Lung (tissue), 12 donors: ENCODE data around the gene INAFM1. TPM values are rescaled to one million over a fixed set of nuclear protein-coding genes. Genes with fewer than 3 reads are reported as not detected.

Experiments used
- ATAC-seq: fragments of 200-7000 bp; cut with Tn5 transposase; one replicate; pipeline ENCODE4 v1.9.1; 2020; ENCODE audit warnings: moderate number of reproducible peaks; ENCODE audit not compliant: insufficient read depth, low FRiP score
- DNase-seq, 3 donors: peaks; one replicate each; pipeline ENCODE4 v3.0.0-alpha.2; 2013 to 2017
- H3K27ac ChIP-seq, 2 donors: one replicate each; pipeline ENCODE4 v1.5.1; 2013; ENCODE audit warnings: mild to moderate bottlenecking in 2 of 2, moderate library complexity in 2 of 2, control low read depth in 1 of 2, inconsistent platforms in 1 of 2, low read depth in 1 of 2, low read length in 1 of 2
- H3K27me3 ChIP-seq, 3 donors: one replicate each; pipeline ENCODE4 v1.5.1; 2013; ENCODE audit warnings: low read length in 2 of 3; ENCODE audit not compliant: control insufficient read depth in 3 of 3, insufficient read depth in 3 of 3
- H3K36me3 ChIP-seq, 4 donors: one replicate each; pipeline ENCODE4 v1.5.1; 2013; ENCODE audit warnings: low read length in 4 of 4, mild to moderate bottlenecking in 1 of 4, moderate library complexity in 1 of 4; ENCODE audit not compliant: control insufficient read depth in 4 of 4, insufficient read depth in 4 of 4
- H3K4me1 ChIP-seq, 5 donors: one replicate each; pipeline ENCODE4 v1.5.1; 2013; ENCODE audit warnings: low read length in 5 of 5, mild to moderate bottlenecking in 2 of 5, moderate library complexity in 1 of 5; ENCODE audit not compliant: control insufficient read depth in 5 of 5, insufficient read depth in 5 of 5
- H3K4me3 ChIP-seq: one replicate; pipeline ENCODE4 v1.5.1; 2013; ENCODE audit warnings: mild to moderate bottlenecking, control low read depth, moderate library complexity
- H3K9ac ChIP-seq, 2 donors: one replicate each; pipeline ENCODE4 v1.5.1; 2013; ENCODE audit warnings: low read length in 2 of 2, control low read depth in 1 of 2; ENCODE audit not compliant: insufficient read depth in 1 of 2
- H3K9me3 ChIP-seq, 4 donors: one replicate each; pipeline ENCODE4 v1.5.1; 2013; ENCODE audit warnings: low read length in 3 of 4, mild to moderate bottlenecking in 1 of 4, moderate library complexity in 1 of 4; ENCODE audit not compliant: control insufficient read depth in 4 of 4, insufficient read depth in 3 of 4
- WGBS, 2 donors: extraction: QIAGEN DNeasy Blood & Tissue Kit; methylation state at CpG; one replicate each; pipeline ENCODE4 v1.1.7; 2013; 5-methylcytosine and 5-hydroxymethylcytosine counted together
- polyA plus RNA-seq, 2 donors: library from polyadenylated mRNA; stranded (reverse); fragments of 200-250 nt; gene quantifications; one replicate each; pipeline ENCODE4 v1.2.1, GENCODE V29; 2013
- total RNA-seq, 2 donors: library from RNA; depleted of rRNA in 1 of 2; stranded (reverse); fragments of >200 nt in 1 of 2; gene quantifications; one replicate each; pipeline ENCODE4 v1.2.1, GENCODE V29; 2014 to 2021
- TF ChIP-seq, protein P1 (sequence below): IDR thresholded peaks from 2 replicates; pipeline ENCODE4 v1.5.1; 2012; ENCODE audit warnings: mild to moderate bottlenecking; ENCODE audit errors: control extremely low read depth, extremely low read depth
- donor health status: control.
- donor health status: control.
- donor health status: Bipolar disorder and iron deficiency.
- donor health status: healthy.
- donor health status: DM: yes; HTN: yes; CAD: no.

Gene INAFM1
- total and polyA plus RNA-seq, 4 donors = 2.4 to 33.5 (median 12.1) TPM

DNA sequence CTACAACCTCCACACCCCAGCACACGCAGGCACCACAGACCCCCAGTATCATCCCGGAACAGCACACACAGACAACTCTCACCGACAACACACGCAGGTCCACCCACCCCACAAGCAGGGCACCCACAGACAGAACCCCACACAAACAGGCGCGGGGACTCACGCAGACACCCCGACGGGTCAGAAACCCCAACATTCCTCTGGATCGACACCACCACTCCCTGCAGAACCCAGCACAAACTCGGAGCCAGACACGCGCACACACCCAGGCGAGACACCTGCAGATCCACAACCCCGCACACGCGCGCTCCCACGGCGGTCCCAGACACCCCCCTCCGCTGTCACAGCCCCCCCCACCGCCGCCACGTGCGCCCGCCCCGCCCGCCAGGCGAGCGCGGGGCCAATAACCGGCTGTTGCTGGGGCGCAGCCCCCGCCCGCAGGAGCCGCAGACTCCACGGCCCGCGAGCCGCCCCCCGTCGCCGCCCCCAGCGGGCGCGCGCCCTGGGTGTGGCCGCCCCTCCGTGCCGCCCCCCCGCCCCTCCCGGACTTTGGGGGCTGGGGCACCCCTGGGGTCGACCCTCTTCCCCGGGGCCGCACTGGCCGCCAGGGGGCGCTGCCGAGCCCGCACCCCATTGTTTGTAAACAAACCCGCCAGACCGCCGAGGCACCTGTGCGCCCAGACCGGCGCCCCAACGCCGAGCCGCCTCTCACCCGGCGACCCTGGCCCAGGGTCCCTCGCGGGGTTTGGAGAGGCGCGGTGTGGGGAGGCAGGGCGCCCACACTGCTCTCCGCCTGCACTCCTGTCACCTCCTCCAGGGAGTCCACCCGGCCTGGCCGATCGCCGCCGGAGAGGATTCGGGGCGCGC lies 44.4 kb upstream of the INAFM1 start:
- peak in 1 of 3 donors; percentile 58 for DNase-seq
- no peak overlapping the region for H3K9ac ChIP-seq
- no peak for ATAC-seq
- H3K4me1 ChIP-seq = peaks cover 0 to 29% (median 11%) of the 10 kb centered on the region in 5 donors
- TF ChIP-seq, protein P1, sequence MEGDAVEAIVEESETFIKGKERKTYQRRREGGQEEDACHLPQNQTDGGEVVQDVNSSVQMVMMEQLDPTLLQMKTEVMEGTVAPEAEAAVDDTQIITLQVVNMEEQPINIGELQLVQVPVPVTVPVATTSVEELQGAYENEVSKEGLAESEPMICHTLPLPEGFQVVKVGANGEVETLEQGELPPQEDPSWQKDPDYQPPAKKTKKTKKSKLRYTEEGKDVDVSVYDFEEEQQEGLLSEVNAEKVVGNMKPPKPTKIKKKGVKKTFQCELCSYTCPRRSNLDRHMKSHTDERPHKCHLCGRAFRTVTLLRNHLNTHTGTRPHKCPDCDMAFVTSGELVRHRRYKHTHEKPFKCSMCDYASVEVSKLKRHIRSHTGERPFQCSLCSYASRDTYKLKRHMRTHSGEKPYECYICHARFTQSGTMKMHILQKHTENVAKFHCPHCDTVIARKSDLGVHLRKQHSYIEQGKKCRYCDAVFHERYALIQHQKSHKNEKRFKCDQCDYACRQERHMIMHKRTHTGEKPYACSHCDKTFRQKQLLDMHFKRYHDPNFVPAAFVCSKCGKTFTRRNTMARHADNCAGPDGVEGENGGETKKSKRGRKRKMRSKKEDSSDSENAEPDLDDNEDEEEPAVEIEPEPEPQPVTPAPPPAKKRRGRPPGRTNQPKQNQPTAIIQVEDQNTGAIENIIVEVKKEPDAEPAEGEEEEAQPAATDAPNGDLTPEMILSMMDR = peak; percentile 36
- no peaks in the 10 kb centered on the region for H3K36me3 ChIP-seq
- H3K27ac ChIP-seq = peak overlapping the region; percentile 80 to 99
- peaks cover 0 to 22% (median 13%) of the 10 kb centered on the region in 3 donors for H3K27me3 ChIP-seq
- 1 to 2% methylated on average over 61 to 84 of the region's 84 CpGs for WGBS, 2 donors
- H3K9me3 ChIP-seq = no peaks in the 10 kb centered on the region
- peak overlapping the region; percentile 81 for H3K4me3 ChIP-seq

DNA sequence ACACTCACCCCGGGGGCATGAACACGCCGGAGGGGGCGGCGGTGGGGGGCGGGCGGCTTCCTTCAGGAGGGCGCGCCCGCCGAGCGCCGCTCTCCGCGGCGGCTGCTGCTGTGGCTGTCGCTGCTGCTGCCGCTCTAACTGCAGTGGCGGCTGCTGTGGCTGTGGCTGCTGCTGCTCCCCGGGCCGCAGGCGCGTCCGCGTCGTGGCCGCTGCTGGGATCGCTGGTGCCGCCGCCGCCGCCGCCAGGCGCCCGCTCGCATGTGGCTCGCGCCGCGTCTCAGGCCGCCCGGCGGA lies 43.8 kb upstream of the INAFM1 start, which contains the start of gene BBC3:
Gene BBC3, minus strand, starts transcription at position 279 of the 294 bp plus-strand sequence. CDS start 2,768 bp downstream, outside the sequence.
- DNase-seq (no peak), ATAC-seq (no peak)
- Histone ChIP-seq H3K36me3 (no peaks in the 10 kb centered on the region), H3K27ac (peak within 1 kb of the TSS; percentile 80 to 99), H3K9me3 (no peaks in the 10 kb centered on the region), H3K4me1 (peaks cover 0 to 26% (median 11%) of the 10 kb centered on the region in 5 donors), H3K4me3 (peak within 1 kb of the TSS; percentile 81), H3K9ac (peak within 1 kb of the TSS in 1 of 2 donors; percentile 83), H3K27me3 (peaks cover 0 to 22% (median 13%) of the 10 kb centered on the region in 3 donors)
- TF ChIP-seq, protein P1 = no peak
- 1% methylated on average over 28 to 43 of the region's 43 CpGs for WGBS, 2 donors

DNA sequence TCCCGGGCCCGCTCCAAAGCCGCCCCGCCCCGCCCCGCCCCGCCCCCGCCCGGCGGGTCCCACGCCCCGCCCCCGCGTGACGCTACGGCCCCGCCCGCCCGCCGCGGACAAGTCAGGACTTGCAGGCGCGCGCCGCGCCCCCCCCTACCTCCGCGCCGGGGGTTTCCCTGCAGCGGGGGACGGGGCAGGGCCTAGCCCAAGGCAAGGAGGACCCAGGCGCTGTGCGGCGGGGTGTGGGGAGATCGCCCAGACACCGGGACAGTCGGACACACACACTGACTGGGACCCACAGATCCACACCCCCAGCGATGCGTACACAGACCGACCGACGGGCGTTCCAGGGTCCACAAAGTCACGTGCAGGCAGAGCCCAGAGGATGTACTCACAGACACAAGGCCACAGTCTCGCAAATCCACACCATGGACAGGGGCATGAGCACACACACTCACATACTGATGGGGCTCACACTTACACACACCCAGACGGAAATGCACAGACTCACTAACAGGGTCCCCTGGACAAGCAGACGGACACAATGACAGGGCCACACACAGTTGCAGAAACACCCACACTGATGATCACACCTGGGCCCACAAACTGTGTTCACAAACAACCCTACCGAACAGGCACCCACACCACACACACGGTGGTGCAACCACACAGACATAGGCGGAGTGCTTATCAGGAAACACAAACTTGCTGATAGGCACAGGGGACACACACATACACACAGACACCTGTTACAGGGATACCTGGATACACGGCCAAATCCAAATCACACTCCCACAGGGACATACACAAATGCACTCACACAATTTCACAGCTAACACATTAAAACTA lies 43.2 kb upstream of the INAFM1 start:
- no peaks in the 10 kb centered on the region for H3K36me3 ChIP-seq
- peaks cover 0 to 25% (median 11%) of the 10 kb centered on the region in 5 donors for H3K4me1 ChIP-seq
- DNase-seq = peak; percentile 71 to 89 (median 85)
- peak overlapping the region in 1 of 2 donors; percentile 83 for H3K9ac ChIP-seq
- no peaks in the 10 kb centered on the region for H3K9me3 ChIP-seq
- H3K27me3 ChIP-seq = peaks cover 0 to 22% (median 13%) of the 10 kb centered on the region in 3 donors
- TF ChIP-seq, protein P1 = no peak
- peak overlapping the region in 1 of 2 donors; percentile 76 for H3K27ac ChIP-seq
- H3K4me3 ChIP-seq = peak overlapping the region; percentile 81
- ATAC-seq = peak; percentile 32
- WGBS, 2 donors = 6 to 12% methylated on average over 25 to 51 of the region's 51 CpGs
